SK-N-SH treated with all-trans-retinoic acid at 6 μM for 48 hours (cell line): ENCODE data around the gene PTPRN2.

Experiments used
- ATAC-seq: fragments of 200-7000 bp; cut with Tn5 transposase; 3 replicates; pipeline ENCODE4 v1.9.1; 2020; ENCODE audit warnings: mild to moderate bottlenecking, moderate library complexity
- ARNTL ChIP-seq: fragments of 450-650 bp; formaldehyde crosslinking; IDR thresholded peaks from 2 replicates; pipeline ENCODE4 v1.5.0; 2020; ENCODE audit warnings: low read depth, mild to moderate bottlenecking, moderate library complexity, borderline replicate concordance
- BACH2 ChIP-seq: fragments of 250-450 bp; sonication (Bioruptor Pico); IDR thresholded peaks from 2 replicates; pipeline ENCODE4 v1.9.0; 2021; ENCODE audit warnings: mild to moderate bottlenecking, borderline replicate concordance
- CREB5 ChIP-seq: fragments of 250-450 bp; sonication (Bioruptor Pico); IDR thresholded peaks from 2 replicates; pipeline ENCODE4 v1.5.1; 2020; ENCODE audit warnings: low read depth, mild to moderate bottlenecking, moderate library complexity
- CSDC2 ChIP-seq: fragments of 250-450 bp; sonication (Bioruptor Pico); IDR thresholded peaks from 2 replicates; pipeline ENCODE4 v1.5.0; 2020; ENCODE audit warnings: mild to moderate bottlenecking, moderate library complexity
- ESRRG ChIP-seq: fragments of 250-450 bp; sonication (Bioruptor Pico); IDR thresholded peaks from 2 replicates; pipeline ENCODE4 v1.6.1; 2021; ENCODE audit warnings: mild to moderate bottlenecking
- ISL1 ChIP-seq: fragments of 250-450 bp; sonication (Bioruptor Pico); IDR thresholded peaks from 2 replicates; pipeline ENCODE4 v2.1.2; 2022; ENCODE audit warnings: mild to moderate bottlenecking, moderate library complexity
- OSR1 ChIP-seq: fragments of 250-450 bp; sonication (Bioruptor Pico); IDR thresholded peaks from 2 replicates; pipeline ENCODE4 v1.8.0; 2022; ENCODE audit warnings: moderate library complexity, mild to moderate bottlenecking, inconsistent platforms
- POU6F1 ChIP-seq: fragments of 250-450 bp; sonication (Bioruptor Pico); IDR thresholded peaks from 2 replicates; pipeline ENCODE4 v1.8.0; 2021; ENCODE audit warnings: low read depth, mild to moderate bottlenecking, moderate library complexity, borderline replicate concordance
- PPARA ChIP-seq: fragments of 250-450 bp; sonication (Bioruptor Pico); IDR thresholded peaks from 2 replicates; pipeline ENCODE4 v1.5.0; 2020; ENCODE audit warnings: mild to moderate bottlenecking, borderline replicate concordance
- RARB ChIP-seq: fragments of 250-450 bp; sonication (Bioruptor Pico); IDR thresholded peaks from 2 replicates; pipeline ENCODE4 v1.8.0; 2021; ENCODE audit warnings: mild to moderate bottlenecking, moderate library complexity
- TCF4 ChIP-seq: fragments of 250-450 bp; sonication (Bioruptor Pico); IDR thresholded peaks from 2 replicates; pipeline ENCODE4 v1.8.0; 2021; ENCODE audit warnings: mild to moderate bottlenecking, moderate library complexity, borderline replicate concordance
- TOX ChIP-seq: fragments of 250-450 bp; sonication (Bioruptor Pico); IDR thresholded peaks from 2 replicates; pipeline ENCODE4 v1.8.0; 2021; ENCODE audit warnings: mild to moderate bottlenecking, moderate library complexity, borderline replicate concordance
- TSHZ2 ChIP-seq: fragments of 250-450 bp; sonication (Bioruptor Pico); IDR thresholded peaks from 2 replicates; pipeline ENCODE4 v1.5.0; 2020; ENCODE audit warnings: mild to moderate bottlenecking, moderate library complexity
- ZC3H10 ChIP-seq: fragments of 250-450 bp; sonication (Bioruptor Pico); IDR thresholded peaks from 2 replicates; pipeline ENCODE4 v1.5.1; 2021; ENCODE audit warnings: mild to moderate bottlenecking, moderate library complexity
- ZFP3 ChIP-seq: fragments of 250-450 bp; sonication (Bioruptor Pico); IDR thresholded peaks from 2 replicates; pipeline ENCODE4 v1.5.0; 2020; ENCODE audit warnings: mild to moderate bottlenecking, moderate library complexity
- ZFP30 ChIP-seq: fragments of 450-650 bp; formaldehyde crosslinking; IDR thresholded peaks from 2 replicates; pipeline ENCODE4 v1.5.0; 2022; ENCODE audit warnings: mild to moderate bottlenecking, moderate library complexity
- ZNF565 ChIP-seq: fragments of 450-650 bp; formaldehyde crosslinking; conservative IDR thresholded peaks from 2 replicates; pipeline ENCODE4 v1.5.0; 2020; ENCODE audit warnings: low read depth, mild to moderate bottlenecking, moderate library complexity
- ZNF8 ChIP-seq: fragments of 450-650 bp; formaldehyde crosslinking; IDR thresholded peaks from 2 replicates; pipeline ENCODE4 v1.5.0; 2020; ENCODE audit warnings: mild to moderate bottlenecking, moderate library complexity
- TF ChIP-seq, protein P1 (sequence below): fragments of 250-450 bp; sonication (Bioruptor Pico); IDR thresholded peaks from 2 replicates; pipeline ENCODE4 v1.5.1; 2021; ENCODE audit warnings: mild to moderate bottlenecking, moderate library complexity

Gene PTPRN2

DNA sequence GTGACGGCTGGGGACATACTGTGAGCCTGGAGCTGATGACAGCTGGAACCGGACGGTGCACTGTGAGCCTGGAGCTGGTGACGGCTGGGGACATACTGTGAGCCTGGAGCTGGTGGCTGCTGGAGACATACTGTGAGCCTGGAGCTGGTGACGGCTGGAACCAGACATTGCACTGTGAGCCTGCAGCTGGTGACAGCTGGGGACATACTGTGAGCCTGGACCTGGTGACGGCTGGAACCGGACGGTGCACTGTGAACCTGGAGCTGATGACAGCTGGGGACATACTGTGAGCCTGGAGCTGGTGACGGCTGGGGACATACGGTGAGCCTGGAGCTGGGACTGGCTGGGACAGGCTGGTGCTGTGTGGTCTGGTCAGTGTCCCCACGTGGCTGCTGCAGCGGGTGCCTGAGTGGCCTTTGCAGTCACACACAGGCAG is 47.9 kb downstream of the PTPRN2 start:
- TF ChIP-seq PPARA (CRISPR knock-in tag) (no peak), ESRRG (no peak)
- ATAC-seq: no peak

DNA sequence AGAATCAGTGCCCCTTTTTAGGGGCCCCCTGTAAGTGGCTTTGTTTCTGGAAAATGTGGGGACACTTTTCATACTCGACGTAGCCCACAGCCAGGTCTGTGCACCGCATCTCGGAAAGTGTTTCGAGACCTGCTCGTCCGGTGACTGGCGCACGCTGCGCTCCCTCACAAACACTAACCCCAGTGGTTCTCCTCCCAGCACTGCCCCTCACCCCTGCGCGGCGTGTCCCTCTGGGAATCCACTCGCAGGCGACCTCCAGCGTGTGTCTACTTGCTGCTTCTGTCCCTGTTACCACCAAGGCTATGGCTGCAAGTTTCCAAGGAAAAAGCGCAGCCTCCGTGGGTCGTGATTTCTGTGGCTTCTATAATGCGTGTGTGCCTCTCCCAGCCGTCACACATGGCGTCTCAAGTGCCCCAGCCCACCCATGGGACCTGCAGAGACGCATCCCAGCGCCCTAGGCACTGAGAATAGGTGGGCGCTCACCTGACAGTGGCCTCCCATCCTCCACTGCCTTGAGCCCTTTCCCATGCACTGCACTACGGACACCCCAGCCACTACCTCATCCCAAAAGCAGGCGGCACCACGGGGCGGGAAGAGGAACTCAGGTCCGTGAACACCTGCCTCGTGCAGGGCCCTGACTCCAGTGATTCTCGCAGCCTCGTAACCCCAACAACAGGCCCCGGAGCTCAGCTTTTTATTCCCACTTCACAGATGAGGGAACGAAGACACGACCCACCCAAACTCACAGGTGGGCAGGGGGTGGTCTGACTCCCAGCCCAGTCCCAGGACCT is 49.3 kb downstream of the PTPRN2 start:
- no peak for TF ChIP-seq ZFP3 (CRISPR knock-in tag)
- TF ChIP-seq ZFP30 (CRISPR knock-in tag): no peak
- TF ChIP-seq ZNF8 (CRISPR knock-in tag): no peak
- TF ChIP-seq, protein P1, sequence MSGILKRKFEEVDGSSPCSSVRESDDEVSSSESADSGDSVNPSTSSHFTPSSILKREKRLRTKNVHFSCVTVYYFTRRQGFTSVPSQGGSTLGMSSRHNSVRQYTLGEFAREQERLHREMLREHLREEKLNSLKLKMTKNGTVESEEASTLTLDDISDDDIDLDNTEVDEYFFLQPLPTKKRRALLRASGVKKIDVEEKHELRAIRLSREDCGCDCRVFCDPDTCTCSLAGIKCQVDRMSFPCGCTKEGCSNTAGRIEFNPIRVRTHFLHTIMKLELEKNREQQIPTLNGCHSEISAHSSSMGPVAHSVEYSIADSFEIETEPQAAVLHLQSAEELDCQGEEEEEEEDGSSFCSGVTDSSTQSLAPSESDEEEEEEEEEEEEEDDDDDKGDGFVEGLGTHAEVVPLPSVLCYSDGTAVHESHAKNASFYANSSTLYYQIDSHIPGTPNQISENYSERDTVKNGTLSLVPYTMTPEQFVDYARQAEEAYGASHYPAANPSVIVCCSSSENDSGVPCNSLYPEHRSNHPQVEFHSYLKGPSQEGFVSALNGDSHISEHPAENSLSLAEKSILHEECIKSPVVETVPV: no peak
- no peak for TF ChIP-seq ARNTL
- no peak for TF ChIP-seq TCF4 (CRISPR knock-in tag)
- TF ChIP-seq ISL1 (CRISPR knock-in tag): no peak
- no peak for TF ChIP-seq RARB (CRISPR knock-in tag)
- no peak for TF ChIP-seq ZNF565 (CRISPR knock-in tag)
- TF ChIP-seq TSHZ2 (CRISPR knock-in tag): no peak
- TF ChIP-seq ESRRG: no peak
- no peak for ATAC-seq

DNA sequence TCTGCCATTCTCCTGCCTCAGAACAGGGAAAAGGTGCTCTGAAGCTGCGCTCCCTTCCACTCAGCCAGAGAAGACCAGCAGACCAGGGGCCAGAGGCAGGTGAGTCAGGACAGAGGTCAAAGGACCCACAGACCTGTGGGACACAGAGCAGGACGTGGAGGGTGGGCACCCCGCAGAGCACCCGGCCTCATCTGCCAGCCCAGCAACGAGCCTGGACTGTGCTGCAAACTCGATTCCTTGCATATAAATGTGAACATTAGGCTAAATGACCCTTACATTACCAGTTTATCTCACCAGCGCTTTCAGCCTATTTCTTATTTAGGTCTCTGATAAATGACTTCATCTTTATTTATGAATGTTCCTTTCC is 50.1 kb downstream of the PTPRN2 start:
- TF ChIP-seq BACH2 (CRISPR knock-in tag): no peak
- TF ChIP-seq TOX (CRISPR knock-in tag): no peak
- TF ChIP-seq PPARA (CRISPR knock-in tag): no peak
- no peak for TF ChIP-seq OSR1 (CRISPR knock-in tag)
- TF ChIP-seq, protein P1: no peak
- no peak for TF ChIP-seq ZC3H10
- TF ChIP-seq TCF4 (CRISPR knock-in tag): no peak
- TF ChIP-seq CSDC2 (CRISPR knock-in tag): no peak
- no peak for TF ChIP-seq ZFP30 (CRISPR knock-in tag)
- TF ChIP-seq CREB5 (CRISPR knock-in tag): no peak
- TF ChIP-seq ZNF565 (CRISPR knock-in tag): no peak
- TF ChIP-seq POU6F1 (CRISPR knock-in tag): no peak
- no peak for TF ChIP-seq RARB (CRISPR knock-in tag)
- TF ChIP-seq ESRRG: no peak
- TF ChIP-seq ARNTL: no peak
- no peak for TF ChIP-seq ZFP3 (CRISPR knock-in tag)
- TF ChIP-seq ISL1 (CRISPR knock-in tag): no peak
- ATAC-seq: no peak
